Stimulated activated naive CD4-positive, alpha-beta T cell treated with Interleukin-2 at 50 U/mL for 16 hours (primary cell): ENCODE data around the gene RNF150.
"Not testable (repeated sequence)": the region's sequence is repeated elsewhere in the genome, so short reads cannot be mapped to it uniquely, and the experiment has no call there.

ENCODE experiments used
- DNase-seq: peaks from one replicate; lab custom pipeline; 2025; lab: John Stamatoyannopoulos, UW

RNF150 gene

DNA sequence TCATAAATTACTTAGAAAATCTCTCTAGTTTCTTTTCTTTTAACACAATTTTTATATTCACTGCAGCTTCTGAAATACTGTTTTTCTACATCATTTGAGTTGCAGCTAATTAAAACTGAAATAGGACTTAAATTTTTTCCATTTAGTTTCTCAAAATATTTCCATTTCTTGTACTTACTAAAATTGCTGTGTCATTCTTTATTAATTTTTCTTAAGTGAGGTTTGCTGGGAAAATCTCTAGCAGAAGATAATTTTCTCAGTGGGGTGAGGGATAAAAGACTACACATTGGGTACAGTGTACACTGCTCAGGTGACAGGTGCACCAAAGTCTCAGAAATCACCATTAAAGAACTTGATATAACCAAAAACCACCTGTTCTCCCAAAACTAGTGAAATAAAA is 57.7 kb downstream of the RNF150 start:
- no peak for DNase-seq

DNA sequence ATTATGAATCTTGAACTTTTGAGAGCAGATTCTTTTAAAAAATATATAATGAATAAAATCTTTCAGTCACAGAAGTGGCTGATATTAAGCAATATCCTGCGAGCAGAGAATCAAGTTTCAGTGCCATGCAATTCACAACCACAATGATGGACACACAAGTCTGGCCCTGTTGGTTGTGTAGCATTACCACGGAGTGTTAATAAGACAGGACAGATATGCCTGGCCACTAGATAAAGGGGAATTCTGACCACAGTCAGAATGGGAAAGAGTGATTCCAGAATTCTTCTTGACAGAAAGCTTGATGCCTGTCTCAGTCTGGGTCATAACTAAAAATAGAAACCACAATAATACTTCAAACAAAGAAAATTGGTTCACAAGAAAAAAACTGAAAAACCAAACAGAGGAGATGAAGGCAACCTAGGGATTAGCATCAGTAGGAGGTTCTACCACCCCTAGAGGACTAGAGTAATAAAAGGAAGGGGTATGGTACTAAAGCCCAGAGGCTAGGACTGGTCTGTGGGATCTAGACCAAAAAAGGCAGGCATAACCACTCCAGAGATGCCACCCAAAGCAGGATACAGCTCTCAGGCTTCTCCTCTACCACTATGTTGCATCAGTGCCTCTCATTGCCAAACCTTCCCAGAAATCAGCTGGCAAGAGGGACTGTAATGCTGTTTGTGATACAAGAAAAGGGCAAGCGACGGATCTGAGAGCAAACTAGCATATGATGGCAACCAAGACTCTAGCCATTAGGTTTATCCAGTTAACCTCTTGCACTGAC is 59.0 kb downstream of the RNF150 start:
- no peak for DNase-seq

DNA sequence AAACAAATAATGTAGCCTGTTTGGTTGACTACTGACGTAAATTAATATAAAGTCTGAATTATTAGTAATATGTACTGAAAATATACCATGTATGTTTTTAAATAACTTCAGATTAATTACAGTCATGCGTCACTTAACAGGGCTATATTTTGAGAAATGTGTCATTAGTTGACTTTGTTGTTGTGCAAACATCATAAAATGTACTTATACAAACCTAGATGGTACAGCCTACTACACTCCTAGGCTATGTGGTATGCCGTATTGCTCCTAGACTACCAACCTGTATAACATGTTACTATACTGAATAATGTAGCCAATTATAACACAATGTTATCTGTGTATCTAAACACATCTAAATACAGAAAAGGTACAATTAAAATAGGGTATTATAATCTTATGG is 66.6 kb downstream of the RNF150 start:
- no peak for DNase-seq

DNA sequence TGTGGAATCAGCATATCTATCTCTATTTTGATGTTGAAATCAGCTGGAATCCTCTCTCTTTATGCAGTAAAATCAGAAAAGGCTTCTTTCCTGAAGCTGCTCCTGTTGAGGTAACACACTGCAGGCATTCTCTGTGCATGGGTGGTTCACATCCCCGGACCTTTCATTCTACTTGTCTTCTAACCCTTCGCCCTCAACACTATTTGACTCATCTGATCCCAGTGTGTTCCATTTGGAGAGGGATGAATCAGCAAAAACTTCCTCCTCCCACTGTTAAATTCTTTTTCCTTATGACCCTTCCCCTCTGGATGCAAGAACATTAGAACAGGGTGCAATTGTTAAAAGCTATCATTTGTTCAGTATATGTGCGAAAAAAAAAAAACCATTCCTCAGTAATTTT is 67.4 kb downstream of the RNF150 start:
- DNase-seq, result no peak

DNA sequence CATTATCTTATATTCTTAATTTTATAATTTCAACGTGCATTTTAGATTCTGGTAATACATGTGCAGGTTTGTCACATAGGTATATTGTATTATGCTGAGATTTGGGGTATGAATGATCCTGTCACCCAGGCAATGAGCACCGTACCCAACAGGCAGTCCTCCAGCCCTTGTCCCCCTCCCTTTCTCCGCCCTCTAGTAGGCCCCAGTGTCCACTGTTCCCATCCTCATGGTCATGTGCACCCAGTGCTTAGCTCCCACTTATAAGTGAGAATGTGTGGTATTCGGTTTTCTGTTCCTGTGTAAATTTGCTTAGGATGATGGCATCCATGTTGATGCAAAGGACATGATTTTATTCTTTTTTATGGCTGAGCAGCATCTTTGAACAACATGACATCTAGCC is 70.6 kb downstream of the RNF150 start:
- DNase-seq, result no peak

DNA sequence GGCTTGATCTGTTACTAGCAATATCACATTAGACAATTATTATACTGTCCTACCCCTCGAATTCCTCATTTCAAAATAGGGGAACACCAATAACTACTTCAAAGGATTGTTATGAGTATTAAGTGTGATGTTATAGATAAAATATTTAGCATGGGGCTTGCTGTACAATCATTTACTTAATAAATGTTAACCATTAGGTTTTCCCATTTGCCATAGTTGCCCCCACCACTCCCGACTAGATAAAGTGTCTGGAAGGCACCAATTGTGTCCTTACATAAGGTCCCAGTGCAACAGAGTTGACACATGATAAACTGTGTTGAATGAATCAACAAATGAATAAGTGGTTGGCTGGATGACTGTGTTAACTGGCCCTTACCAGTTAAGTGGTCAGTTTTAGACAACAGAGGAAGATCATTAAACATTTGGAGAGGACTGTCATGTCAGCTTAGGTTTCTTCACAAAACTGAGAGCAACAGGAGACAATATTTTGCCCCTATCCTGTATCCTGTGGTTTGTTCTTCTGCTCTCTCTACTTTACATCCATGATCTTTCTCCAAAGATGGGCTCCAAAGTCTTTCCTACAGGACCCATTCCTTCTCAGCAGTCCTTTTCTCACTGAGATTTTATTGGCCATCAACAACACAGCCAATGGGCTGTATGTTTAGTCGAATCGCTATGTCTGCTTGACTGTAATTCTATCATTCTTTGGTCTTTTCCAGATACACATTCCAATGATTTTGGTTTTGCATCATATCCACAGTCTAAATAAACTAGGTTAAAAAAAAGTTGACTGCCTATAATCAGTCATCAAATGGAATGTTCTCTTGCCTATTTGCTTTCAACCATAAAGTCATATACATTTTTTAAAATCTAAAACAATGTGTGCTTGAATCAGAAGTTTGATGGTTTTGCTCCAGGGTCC is 74.4 kb downstream of the RNF150 start:
- DNase-seq, result no peak

DNA sequence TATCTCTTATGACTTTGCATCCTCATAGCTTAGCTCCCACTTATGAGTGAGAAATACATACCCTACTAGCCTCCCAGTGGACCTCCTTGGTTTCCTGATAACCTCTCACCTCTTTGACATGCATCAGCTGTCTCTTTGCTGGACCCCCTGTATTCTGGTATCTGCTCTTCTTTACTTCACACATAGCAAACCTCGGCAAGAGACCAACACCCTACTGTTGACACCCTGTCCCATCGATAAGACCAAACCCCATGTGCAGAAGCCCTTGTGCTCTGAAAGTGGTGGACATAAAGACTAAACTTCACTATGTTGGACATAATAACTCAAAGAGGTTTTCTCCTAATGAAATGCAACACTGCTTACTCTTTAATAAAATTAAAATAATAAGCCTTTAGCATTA is 75.7 kb downstream of the RNF150 start:
- DNase-seq, result no peak

DNA sequence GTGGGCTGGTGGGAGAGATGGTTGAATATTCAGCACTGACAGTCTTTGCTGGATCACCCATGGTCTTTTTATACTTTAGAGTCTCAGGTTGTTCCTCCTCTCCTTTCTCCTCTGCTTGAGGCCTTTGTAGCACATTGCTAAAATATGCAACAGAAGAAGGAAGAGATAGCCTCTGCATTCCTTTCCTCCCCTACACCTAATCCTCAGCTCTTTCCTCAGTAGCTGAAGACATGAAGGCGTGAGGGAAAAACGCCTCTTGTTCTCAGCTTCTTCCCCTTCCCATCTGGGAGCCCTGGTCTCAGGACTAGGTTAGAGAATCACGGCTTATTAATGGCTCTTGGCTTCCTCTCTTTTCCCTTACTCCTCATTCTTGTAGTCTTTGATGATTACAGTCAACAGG is 76.8 kb downstream of the RNF150 start:
- DNase-seq, result no peak

DNA sequence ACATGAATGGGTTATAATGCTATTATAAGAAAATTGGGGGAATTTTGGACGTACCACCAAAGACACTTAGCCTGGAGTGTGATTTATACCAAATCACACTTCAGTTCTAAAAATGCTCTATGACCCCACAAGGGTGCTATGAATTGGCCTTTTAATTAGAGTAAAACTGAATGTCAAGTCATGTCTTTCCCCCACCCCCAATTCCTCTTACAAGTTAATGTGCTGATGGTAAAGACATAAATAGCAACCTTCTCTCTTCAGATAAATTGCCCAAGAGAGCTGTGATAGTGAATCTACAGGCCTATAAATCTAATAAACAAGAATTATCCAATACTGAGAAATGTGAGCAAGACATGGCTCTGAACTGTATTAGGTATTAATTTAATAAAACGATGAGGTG is 78.8 kb downstream of the RNF150 start:
- no peak for DNase-seq

DNA sequence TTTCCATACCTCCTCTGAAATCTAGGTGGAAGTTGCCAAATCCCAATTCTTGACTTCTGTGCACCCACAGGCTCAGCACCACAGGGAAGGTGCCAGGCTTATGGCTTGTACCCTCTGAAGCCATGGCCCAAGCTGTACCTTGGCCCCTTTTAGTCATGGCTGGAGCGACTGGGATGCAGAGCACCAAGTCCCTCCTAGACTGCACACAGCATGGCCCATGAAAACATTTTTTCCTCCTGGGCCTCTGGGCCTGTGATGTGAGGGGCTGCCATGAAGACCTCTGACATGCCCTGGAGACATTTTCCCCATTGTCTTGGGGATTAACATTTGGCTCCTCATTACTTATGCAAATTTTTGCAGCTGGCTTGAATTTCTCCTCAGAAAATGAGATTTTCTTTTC is 82.3 kb downstream of the RNF150 start:
- DNase-seq, result not testable (repeated sequence)

DNA sequence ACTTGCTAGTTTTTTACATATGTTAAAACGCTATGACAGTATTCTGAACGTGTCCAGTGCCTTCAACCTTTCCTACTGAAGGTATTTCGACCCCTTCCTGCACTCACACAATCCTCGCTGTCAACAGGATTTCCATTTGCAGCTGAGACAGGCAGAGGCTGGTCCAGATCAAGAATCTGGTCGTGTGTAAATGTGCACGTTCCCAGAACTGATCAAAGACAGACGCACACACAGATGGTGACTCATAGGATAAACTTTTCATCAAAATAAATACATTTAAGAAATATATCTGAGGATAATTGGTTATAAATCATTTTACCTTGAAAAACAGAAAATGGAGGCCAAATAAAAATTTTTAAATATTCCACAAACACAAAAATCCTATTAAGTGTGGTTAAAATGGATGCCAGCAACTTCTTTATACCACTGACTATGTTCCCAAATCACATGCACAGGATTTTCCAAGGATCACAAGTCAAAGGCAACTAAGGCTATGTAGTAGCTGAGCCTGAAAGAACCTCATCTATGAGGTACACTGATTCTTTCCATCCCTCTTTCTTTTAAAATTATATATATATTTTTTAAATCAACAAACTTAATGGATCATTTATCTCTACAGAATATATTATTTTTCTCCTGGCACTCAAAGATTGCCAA is 85.9 kb downstream of the RNF150 start:
- DNase-seq, result no peak

DNA sequence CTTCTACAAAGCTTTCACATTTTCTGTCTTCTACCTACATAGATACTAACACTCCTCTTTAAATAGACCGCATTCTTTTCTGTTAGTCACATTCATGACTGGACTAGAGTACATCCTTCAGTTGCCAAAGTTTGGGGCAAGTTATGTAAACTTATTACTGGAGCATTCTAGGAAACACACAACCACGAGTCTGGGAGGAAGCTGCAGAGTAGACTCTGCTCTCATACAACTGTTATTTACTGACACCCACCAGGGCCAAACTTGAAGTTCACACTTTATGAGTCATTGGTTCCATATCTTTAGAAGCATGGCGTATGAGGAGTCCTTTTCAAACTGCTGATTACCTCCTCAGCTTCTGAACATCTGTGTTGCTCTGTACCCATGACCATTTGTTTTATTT is 87.0 kb downstream of the RNF150 start:
- no peak for DNase-seq

DNA sequence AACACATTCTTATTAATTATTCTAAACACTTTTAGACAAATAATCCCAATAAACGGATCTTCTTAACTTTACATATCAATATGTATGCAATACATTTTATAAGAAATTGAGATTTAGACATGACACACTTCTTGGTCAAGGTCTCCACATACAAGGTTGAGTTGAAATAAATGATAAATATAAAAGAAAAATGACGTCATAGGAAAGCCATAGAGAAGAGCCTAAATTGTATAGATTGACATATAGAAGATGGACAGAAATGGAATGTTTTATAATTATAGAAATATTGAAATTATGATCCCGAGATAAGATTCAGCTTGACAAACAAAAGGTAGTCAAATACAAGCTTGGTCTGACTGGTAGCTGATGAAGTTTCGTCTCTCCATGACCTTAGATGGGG is 87.4 kb downstream of the RNF150 start:
- DNase-seq, result no peak

DNA sequence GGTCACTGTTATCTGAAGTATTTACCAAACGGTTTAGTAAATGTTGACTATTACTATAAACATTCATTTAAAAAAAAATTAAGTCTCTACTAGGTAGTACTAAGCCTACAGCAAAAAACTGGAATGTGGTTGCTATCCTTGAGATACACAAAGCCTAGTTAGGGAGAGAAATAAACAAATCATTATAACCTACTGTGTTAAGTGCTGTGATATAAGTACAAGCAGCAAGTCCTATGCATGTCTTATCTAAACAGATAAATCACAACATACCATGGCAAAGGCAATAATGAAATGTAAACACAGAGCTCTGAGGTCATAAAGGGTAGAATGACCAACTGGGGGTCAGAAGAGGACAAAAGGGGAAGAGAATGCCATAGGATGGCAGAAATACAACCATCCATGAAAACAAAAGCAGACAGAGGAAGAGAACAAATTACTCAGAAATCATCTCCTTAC is 92.2 kb downstream of the RNF150 start:
- DNase-seq, result no peak

DNA sequence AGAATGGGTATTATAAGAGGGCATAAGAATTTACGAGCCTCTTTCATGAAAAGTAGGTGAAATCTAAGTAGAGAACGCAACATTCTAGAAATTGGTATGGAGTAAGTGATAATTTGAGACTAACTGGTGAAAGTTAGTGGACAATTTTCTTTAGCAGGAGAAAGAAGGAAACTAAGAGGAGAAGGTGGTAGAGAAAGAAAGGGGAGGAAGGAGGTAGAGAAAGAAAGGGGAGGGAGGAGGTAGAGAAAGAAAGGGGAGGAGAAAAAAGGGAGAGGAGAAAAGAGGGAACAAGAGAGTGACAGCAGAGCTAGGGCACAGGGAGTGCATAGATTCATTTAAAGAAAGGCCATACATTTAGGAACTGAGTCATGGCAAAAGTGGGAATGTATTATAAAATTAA is 94.1 kb downstream of the RNF150 start:
- DNase-seq, result no peak

DNA sequence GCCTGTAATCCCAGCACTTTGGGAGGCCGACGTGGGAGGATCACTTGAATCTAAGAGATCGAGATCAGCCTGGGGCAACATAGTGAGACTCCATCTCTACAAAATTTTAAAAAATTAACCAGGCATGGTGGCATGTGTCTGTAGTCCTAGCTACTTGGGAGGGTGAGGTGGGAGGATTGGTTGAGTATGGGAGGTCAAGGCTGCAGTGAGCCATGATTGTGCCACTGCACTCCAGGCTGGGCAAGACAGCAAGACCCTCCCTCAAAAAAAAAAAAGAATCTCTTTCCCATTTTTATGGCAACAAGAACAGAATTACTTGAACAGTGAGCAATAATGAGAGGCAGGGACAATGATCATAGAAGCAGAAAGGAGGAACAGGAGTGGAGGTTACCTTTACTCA is 94.8 kb downstream of the RNF150 start:
- DNase-seq, result no peak

DNA sequence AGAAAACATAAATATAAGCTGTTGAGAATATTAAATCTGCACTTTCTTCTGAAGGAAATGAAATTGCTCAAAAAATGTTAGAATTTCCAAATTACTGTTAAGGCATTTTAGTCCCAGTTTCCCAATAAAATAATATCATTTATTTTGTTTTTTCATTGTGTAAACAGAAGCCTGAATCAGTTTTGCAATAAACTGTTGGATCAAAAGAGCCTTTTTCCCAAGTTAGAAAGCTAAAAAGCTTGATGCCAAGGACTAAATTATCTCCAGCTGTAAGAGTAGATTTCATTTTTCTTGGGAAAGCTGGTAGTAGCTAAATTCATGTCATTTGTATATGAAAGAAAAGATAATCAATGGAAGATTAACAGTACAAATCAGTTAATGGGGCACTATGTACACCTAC is 95.8 kb downstream of the RNF150 start:
- no peak for DNase-seq

DNA sequence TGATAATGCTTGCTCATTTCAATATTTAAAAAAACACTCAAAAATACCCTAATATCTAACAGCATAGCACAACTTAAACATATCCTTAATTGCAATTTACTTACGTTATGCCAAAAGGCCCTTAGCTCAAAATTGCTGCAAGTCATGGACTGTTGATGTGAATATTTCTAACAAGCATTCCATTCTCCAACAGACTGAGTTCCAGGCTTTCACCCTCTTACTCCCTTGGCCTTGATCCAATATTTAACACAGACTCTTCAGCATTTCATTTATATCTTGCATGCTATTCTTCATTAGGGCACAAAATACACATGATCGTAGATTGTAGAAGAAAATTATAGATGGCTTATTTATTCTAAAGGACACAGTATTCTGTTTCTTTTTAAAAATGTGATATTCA is 96.5 kb downstream of the RNF150 start:
- no peak for DNase-seq

DNA sequence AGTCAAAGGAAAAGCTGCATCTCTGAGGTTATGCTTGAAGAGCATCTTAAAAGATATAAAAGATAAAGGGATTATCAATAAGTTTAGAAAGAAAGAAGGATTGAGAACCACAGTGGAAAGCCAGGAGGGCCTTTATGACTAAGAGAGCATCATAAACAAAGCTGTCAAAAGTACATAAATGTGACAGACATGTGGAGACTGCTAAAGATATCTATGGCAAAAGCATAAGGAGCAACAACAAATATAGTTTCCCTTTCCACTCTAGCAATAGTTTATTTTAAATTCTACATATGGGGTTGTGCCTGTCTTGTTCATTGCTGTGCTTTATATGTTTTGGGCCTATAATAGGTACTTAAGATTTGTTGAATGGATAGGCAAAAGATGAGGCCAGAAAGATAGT is 97.3 kb downstream of the RNF150 start:
- no peak for DNase-seq

DNA sequence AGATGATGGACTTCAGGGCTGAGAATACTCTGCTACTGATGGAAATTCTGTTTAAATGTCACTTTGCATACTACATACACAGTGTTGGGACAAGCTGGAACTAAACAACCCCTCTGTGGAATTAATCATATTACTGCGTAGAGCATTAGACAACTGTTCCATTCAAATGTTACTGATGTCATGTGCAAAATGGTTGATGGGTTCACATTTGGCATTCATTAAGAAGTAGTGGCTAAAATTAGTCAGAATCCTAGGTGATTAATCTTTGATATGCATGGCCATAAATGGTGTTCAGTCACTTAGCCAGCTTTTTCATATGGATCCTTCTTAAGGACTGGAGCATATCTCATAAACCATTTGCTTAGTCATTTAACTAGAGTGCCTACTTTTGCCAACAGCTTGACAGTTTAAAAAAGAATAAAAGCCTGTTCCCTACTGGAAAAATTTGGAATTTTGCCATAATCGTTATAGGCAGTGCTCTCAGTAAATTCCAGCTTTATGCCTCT is 105.2 kb downstream of the RNF150 start:
- no peak for DNase-seq

DNA sequence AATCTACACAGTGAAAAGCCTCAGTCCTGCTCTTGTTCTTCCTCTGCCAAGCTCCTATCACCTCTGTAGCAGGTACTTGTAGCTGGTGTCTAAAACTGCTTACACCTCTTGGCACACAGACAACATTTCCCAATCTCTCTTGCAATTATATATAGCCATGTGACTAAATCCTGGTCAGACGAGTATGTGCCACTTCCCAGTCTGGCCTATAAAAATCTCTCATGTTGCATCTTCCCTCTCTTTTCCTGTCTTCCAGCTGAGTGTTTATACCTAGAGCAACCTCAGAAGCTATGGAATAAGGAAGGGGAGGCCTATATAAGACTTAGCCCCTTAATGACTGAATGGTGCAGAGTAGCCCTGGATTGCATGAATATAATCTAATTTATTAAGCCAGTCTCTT is 105.8 kb downstream of the RNF150 start:
- no peak for DNase-seq

DNA sequence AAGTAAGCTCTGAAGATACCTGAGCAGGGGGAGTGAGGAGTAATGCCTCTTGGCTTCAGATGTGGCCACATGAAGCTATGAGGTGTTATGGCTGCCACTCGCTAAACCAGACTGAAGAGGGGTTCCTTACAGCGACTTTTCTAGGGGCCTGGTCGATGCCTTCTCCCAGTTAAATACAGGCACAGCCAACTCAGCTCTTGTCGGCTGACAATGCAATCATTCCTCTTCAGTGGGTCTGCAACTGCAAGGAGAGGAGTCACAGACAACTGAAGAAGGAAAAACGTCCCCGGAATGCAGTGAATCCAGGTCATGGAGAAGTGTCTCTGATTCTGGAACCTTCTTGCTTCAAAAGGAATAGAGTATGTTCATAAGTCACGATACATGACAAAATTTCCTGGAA is 106.4 kb downstream of the RNF150 start:
- DNase-seq, result no peak

DNA sequence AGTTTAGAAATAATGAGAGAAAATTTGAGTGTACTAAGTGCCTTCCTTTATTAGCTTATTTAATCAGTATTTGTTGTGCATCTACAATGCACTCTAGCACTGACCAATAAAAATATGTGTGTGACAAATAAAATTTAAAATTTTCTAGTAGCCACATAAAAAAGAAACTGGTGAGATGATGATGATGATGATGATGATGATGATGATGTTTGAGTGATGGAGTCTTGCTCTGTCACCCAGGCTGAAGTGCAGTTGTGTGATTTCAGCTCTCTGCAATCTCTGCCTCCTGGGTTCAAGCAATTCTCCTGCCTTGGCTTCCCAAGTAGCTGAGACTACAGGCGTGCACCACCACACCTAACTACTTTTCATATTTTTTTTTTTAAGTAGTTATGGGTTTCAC is 110.2 kb downstream of the RNF150 start:
- no peak for DNase-seq
